Measurements from ENCODE around the gene ZNF480.

The ZNF480 gene

GRCh38 chr19:52296400-52296772 is 583 bp upstream of the ZNF480 start:
- in situ Hi-C loops (cut with MboI; ENCODE audit: low sequenced_read_pairs, unreplicated experiment) = no loop called here
- DNase-seq (ENCODE audit: low spot score) = no peak
- TF ChIP-seq, protein P1, sequence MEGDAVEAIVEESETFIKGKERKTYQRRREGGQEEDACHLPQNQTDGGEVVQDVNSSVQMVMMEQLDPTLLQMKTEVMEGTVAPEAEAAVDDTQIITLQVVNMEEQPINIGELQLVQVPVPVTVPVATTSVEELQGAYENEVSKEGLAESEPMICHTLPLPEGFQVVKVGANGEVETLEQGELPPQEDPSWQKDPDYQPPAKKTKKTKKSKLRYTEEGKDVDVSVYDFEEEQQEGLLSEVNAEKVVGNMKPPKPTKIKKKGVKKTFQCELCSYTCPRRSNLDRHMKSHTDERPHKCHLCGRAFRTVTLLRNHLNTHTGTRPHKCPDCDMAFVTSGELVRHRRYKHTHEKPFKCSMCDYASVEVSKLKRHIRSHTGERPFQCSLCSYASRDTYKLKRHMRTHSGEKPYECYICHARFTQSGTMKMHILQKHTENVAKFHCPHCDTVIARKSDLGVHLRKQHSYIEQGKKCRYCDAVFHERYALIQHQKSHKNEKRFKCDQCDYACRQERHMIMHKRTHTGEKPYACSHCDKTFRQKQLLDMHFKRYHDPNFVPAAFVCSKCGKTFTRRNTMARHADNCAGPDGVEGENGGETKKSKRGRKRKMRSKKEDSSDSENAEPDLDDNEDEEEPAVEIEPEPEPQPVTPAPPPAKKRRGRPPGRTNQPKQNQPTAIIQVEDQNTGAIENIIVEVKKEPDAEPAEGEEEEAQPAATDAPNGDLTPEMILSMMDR (IDR thresholded peaks at IDR 0.05; ENCODE audit: borderline replicate concordance, control extremely low read depth, extremely low read depth, insufficient read depth, missing control alignments) = no peak

- in situ Hi-C loops (cut with MboI; ENCODE audit: low sequenced_read_pairs, unreplicated experiment) = no loop called here
- TF ChIP-seq, protein P1 (IDR thresholded peaks at IDR 0.05; ENCODE audit: borderline replicate concordance, control extremely low read depth, extremely low read depth, insufficient read depth, missing control alignments) = no peak
- no peak for DNase-seq (ENCODE audit: low spot score)
These were observed 814 bp downstream of the ZNF480 start for GRCh38 chr19:52297601-52298364.

- in situ Hi-C loops (cut with MboI; ENCODE audit: low sequenced_read_pairs, unreplicated experiment) = no loop called here
- no peak for DNase-seq (ENCODE audit: low spot score)
- TF ChIP-seq, protein P1 (IDR thresholded peaks at IDR 0.05; ENCODE audit: borderline replicate concordance, control extremely low read depth, extremely low read depth, insufficient read depth, missing control alignments) = no peak
These were observed 10.3 kb downstream of the ZNF480 start for GRCh38 chr19:52307275-52307674.

DNA sequence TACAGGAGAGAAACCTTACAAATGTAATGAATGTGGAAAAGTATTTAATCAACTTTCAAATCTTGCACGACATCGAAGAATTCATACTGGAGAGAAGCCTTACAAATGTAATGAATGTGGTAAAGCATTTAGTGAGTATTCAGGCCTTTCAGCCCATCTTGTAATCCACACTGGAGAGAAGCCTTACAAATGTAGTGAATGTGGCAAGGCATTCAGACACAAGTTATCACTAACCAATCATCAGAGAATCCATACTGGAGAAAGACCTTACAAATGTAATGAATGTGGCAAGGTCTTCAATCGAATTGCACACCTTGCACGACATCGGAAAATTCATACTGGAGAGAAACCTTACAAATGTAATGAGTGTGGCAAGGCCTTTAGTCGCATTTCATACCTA is 25.5 kb downstream of the ZNF480 start:
- TF ChIP-seq, protein P1 (IDR thresholded peaks at IDR 0.05; ENCODE audit: borderline replicate concordance, control extremely low read depth, extremely low read depth, insufficient read depth, missing control alignments) = no peak
- in situ Hi-C loops (cut with MboI; ENCODE audit: low sequenced_read_pairs, unreplicated experiment) = no loop called here
- DNase-seq (ENCODE audit: low spot score) = no peak

DNA sequence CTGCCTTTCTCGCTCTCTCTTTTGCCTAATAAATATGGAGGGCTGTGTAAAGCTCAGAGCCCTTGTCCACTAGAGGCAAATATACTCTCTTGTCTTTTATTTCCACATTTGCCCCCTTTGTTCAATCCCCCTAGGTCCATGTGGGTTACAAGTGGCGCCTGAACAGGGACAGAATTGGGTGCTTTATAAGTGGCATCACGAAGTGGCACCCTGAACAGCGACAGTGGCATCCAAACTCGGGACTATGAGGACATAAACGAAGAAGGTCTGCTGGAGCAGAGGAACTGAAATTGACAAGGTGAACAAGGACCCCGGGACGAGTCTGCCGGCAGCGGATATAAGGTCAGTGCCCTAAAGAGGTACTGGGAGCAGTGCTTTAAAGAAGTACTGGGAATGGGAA is 34.8 kb downstream of the ZNF480 start:
- in situ Hi-C loops (cut with MboI; ENCODE audit: low sequenced_read_pairs, unreplicated experiment) = no loop called here
- TF ChIP-seq, protein P1 (IDR thresholded peaks at IDR 0.05; ENCODE audit: borderline replicate concordance, control extremely low read depth, extremely low read depth, insufficient read depth, missing control alignments) = no peak
- DNase-seq (ENCODE audit: low spot score) = no peak

DNA sequence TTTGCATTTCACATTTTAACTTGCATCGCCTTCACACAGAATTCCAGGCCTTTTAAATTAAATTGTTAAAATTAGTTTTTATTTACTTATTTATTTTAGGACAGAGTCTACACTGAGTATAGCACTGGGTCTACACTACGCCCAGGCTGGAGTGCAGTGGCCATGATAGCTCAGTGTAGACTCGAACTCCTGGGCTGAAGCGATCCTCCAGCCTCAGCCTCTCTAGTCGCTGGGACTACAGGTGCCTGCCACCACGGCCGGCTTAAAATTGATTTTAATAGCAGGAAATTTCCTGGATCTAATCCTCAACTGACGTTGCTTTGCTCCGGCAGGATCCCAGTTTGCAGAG is 38.8 kb downstream of the ZNF480 start:
- TF ChIP-seq, protein P1 (IDR thresholded peaks at IDR 0.05; ENCODE audit: borderline replicate concordance, control extremely low read depth, extremely low read depth, insufficient read depth, missing control alignments) = no peak
- in situ Hi-C loops (cut with MboI; ENCODE audit: low sequenced_read_pairs, unreplicated experiment) = no loop called here
- no peak for DNase-seq (ENCODE audit: low spot score)
